Neural crest cell (in vitro differentiated cells): Measurements from ENCODE around the gene RPS6KA5. TPM values are rescaled to one million over a fixed set of nuclear protein-coding genes. Genes with fewer than 3 reads are reported as not detected.

ENCODE experiments used
- DNase-seq: peaks from one replicate; pipeline ENCODE4 v3.0.0; 2021; ENCODE audit warnings: low read depth, mixed read lengths, low spot score
- H3K27ac Mint-ChIP-seq: one replicate; pipeline ENCODE4 v1.8.0; 2021; ENCODE audit warnings: mild to moderate bottlenecking, mixed read lengths; ENCODE audit not compliant: unreplicated experiment
- H3K27me3 Mint-ChIP-seq: 2 replicates; pipeline ENCODE4 v1.8.0; 2021; ENCODE audit warnings: low read depth, mild to moderate bottlenecking, mixed read lengths
- H3K36me3 Mint-ChIP-seq: 2 replicates; pipeline ENCODE4 v1.8.0; 2021; ENCODE audit warnings: low read depth, mild to moderate bottlenecking, mixed read lengths
- H3K4me1 Mint-ChIP-seq: 2 replicates; pipeline ENCODE4 v1.8.0; 2021; ENCODE audit warnings: mixed read lengths
- H3K4me3 Mint-ChIP-seq: one replicate; pipeline ENCODE4 v1.8.0; 2021; ENCODE audit warnings: mild to moderate bottlenecking, mixed read lengths
- H3K9me3 Mint-ChIP-seq: 2 replicates; pipeline ENCODE4 v1.8.0; 2021; ENCODE audit warnings: mixed read lengths
- total RNA-seq: library from RNA; stranded (reverse); gene quantifications from 2 replicates; pipeline ENCODE4 v1.2.1, GENCODE V29; 2021
- TF ChIP-seq, protein P1 (sequence below): fragments of 200-600 bp; sonication (generic); conservative IDR thresholded peaks from 2 replicates; pipeline ENCODE4 v1.5.0; 2021; ENCODE audit warnings: antibody characterized with exemption, mild to moderate bottlenecking

Gene RPS6KA5
- total RNA-seq, 1 donor from 2014 or later = 2.2 TPM

DNA sequence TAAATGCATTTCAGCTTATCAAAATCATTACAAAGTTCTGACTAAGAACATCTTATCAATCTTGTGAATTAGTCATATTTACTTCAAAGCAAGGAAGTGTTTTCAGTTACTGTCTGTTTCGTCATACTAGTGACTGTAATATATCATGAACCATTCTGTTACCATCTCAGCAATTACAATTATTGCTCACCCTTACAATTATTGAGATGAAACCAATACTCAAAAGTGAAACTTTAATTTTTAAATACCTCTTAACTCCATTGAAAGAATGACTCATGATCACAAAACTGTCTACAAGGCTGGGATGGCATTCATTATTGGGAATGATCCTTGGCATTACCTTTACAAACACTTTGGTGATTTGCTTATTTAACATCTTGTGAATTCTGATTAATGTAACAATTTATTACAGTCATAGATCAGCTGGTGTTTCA lies 90.3 kb downstream of the RPS6KA5 start:
- Mint-ChIP-seq H3K27me3 (no peaks in the 10 kb centered on the region), H3K36me3 (no peaks in the 10 kb centered on the region), H3K9me3 (no peaks in the 10 kb centered on the region), H3K4me3 (no peak overlapping the region), H3K27ac (no peak overlapping the region), H3K4me1 (no peaks in the 10 kb centered on the region)
- DNase-seq = no peak
- TF ChIP-seq, protein P1, sequence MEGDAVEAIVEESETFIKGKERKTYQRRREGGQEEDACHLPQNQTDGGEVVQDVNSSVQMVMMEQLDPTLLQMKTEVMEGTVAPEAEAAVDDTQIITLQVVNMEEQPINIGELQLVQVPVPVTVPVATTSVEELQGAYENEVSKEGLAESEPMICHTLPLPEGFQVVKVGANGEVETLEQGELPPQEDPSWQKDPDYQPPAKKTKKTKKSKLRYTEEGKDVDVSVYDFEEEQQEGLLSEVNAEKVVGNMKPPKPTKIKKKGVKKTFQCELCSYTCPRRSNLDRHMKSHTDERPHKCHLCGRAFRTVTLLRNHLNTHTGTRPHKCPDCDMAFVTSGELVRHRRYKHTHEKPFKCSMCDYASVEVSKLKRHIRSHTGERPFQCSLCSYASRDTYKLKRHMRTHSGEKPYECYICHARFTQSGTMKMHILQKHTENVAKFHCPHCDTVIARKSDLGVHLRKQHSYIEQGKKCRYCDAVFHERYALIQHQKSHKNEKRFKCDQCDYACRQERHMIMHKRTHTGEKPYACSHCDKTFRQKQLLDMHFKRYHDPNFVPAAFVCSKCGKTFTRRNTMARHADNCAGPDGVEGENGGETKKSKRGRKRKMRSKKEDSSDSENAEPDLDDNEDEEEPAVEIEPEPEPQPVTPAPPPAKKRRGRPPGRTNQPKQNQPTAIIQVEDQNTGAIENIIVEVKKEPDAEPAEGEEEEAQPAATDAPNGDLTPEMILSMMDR = no peak

DNA sequence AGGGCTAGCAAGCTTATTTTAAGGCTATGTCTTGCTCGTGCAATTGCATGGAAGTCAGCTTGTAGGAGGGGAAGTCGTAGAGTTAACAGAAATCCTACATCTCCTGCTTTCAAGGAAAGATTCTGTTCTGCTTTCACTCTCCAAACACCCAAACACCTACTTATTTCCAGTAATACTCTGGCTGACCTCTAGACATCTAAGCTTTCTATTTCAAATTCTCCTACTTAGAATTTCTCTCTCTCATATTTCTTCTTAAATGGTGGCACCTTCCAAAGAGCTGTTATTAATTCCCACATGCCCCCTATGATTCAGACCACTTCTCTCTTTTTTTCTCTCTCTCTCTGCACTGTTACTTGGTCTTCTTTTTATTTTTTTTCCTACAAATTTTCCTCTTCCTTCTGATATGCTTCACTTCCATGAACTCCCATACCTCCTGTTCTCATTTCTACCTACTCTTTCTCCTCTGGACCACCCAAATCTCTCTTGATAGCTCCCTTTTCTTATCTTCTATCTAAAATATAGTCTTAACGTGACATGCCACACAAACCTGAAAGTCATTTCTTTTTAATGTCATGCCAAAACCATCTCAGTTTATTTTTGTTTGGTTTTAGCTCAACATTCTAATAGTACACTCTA lies 90.8 kb downstream of the RPS6KA5 start:
- TF ChIP-seq, protein P1 = no peak
- Mint-ChIP-seq H3K27ac (no peak overlapping the region), H3K27me3 (no peaks in the 10 kb centered on the region), H3K36me3 (no peaks in the 10 kb centered on the region), H3K4me3 (no peak overlapping the region), H3K9me3 (no peaks in the 10 kb centered on the region), H3K4me1 (no peaks in the 10 kb centered on the region)
- DNase-seq = no peak

DNA sequence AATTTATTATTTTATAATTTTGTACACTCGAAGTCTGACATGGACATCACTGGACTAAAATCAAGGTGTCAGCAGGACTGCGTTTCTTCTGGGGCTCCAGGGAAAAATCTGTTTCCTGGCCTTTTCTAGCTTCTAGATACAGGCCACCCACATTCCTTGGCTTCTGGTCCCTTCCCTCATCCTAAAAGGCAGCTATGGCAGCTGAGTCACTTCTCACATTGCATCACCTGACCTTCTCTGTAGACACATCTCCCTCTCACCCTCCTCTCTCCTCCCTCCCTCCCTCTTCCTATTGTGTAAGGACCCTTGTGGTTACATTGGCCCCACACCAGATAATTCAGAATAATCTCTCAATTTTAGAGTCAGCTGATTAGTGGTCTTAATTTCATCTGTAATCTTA lies 92.4 kb downstream of the RPS6KA5 start:
- H3K36me3 Mint-ChIP-seq = no peaks in the 10 kb centered on the region
- TF ChIP-seq, protein P1 = no peak
- H3K4me1 Mint-ChIP-seq = no peaks in the 10 kb centered on the region
- no peak for DNase-seq
- H3K4me3 Mint-ChIP-seq = no peak overlapping the region
- no peaks in the 10 kb centered on the region for H3K27me3 Mint-ChIP-seq
- H3K9me3 Mint-ChIP-seq = no peaks in the 10 kb centered on the region
- no peak overlapping the region for H3K27ac Mint-ChIP-seq

DNA sequence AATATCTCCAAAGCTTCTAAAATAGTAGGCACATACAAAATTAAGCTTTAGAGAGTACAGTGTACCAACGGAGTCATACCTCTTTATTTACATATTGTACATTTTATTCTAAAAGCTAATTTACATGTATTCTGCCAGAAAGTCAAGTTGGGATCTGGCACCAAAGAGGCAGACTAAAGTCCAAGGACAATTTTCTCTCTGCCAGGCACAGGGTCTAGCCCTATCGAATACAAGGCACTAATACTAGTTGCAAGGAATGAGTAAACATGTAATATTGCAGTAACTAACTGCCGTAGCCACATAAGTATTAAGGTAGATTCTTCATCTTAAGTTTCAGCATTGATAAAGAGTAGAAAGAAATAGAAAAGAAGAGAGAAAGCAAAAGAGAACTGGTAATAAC lies 93.9 kb downstream of the RPS6KA5 start:
- H3K4me1 Mint-ChIP-seq = no peaks in the 10 kb centered on the region
- H3K9me3 Mint-ChIP-seq = no peaks in the 10 kb centered on the region
- H3K36me3 Mint-ChIP-seq = no peaks in the 10 kb centered on the region
- H3K27ac Mint-ChIP-seq = no peak overlapping the region
- DNase-seq = no peak
- H3K4me3 Mint-ChIP-seq = no peak overlapping the region
- TF ChIP-seq, protein P1 = no peak
- H3K27me3 Mint-ChIP-seq = no peaks in the 10 kb centered on the region

DNA sequence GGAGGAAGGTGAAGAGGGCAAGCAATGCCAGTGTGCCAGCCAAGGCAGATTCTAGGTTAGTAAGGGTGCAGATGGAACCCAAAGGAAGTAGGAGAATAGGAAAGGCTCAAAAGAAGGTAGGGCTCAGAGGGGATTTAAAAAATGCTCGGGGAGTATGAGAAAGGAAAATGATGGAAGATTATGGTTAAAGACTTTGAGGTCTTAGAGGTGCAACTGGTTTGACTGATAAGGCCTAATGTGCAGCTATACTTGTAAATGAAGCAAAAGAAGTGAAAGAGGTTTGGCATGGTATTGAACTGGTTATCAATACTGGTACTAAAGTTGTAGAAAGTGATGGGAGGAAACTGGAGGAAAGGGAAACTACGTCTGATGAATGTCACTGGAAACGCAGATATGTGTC lies 94.7 kb downstream of the RPS6KA5 start:
- H3K36me3 Mint-ChIP-seq = no peaks in the 10 kb centered on the region
- TF ChIP-seq, protein P1 = no peak
- no peaks in the 10 kb centered on the region for H3K27me3 Mint-ChIP-seq
- H3K4me1 Mint-ChIP-seq = no peaks in the 10 kb centered on the region
- no peak overlapping the region for H3K4me3 Mint-ChIP-seq
- DNase-seq = no peak
- H3K27ac Mint-ChIP-seq = no peak overlapping the region
- H3K9me3 Mint-ChIP-seq = no peaks in the 10 kb centered on the region
